ENCODE data around the gene H2BK1.

The H2BK1 gene

GRCh38 chr7:151208253-151208862, 1.9 kb downstream of the H2BK1 start:
- FAIRE-seq (no peak), DNase-seq (ENCODE audit: insufficient read length, low spot score) (no peak)
- TF ChIP-seq, protein P1, sequence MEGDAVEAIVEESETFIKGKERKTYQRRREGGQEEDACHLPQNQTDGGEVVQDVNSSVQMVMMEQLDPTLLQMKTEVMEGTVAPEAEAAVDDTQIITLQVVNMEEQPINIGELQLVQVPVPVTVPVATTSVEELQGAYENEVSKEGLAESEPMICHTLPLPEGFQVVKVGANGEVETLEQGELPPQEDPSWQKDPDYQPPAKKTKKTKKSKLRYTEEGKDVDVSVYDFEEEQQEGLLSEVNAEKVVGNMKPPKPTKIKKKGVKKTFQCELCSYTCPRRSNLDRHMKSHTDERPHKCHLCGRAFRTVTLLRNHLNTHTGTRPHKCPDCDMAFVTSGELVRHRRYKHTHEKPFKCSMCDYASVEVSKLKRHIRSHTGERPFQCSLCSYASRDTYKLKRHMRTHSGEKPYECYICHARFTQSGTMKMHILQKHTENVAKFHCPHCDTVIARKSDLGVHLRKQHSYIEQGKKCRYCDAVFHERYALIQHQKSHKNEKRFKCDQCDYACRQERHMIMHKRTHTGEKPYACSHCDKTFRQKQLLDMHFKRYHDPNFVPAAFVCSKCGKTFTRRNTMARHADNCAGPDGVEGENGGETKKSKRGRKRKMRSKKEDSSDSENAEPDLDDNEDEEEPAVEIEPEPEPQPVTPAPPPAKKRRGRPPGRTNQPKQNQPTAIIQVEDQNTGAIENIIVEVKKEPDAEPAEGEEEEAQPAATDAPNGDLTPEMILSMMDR (IDR thresholded peaks at IDR 0.05; ENCODE audit: insufficient read depth, missing control alignments) = no peak

- TF ChIP-seq, protein P1 (IDR thresholded peaks at IDR 0.05; ENCODE audit: insufficient read depth, missing control alignments) = no peak
- DNase-seq (ENCODE audit: insufficient read length, low spot score) = no peak
- no peak for FAIRE-seq
These were observed 2.5 kb downstream of the H2BK1 start for GRCh38 chr7:151207804-151208203.

DNA sequence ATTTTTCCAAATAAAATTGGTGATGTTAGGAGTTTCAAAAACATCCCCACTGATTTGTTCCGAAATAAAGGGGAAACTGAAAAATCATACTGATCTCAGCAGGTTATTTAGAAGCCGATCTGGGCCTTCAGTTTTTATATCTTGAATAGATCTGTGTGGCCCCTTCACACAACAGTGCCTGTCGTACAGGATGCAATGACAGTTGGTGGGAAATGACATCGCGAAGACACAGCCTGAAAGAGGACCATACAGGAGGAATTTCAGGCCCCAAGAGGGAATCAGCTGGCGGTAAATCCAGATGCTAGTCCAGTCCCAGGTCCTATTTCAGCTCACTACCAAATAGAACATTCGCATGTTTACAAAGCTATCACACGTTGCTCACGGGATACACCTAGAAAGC, 3.0 kb downstream of the H2BK1 start:
- FAIRE-seq (no peak), DNase-seq (ENCODE audit: insufficient read length, low spot score) (no peak)
- TF ChIP-seq, protein P1 (IDR thresholded peaks at IDR 0.05; ENCODE audit: insufficient read depth, missing control alignments) = no peak

DNA sequence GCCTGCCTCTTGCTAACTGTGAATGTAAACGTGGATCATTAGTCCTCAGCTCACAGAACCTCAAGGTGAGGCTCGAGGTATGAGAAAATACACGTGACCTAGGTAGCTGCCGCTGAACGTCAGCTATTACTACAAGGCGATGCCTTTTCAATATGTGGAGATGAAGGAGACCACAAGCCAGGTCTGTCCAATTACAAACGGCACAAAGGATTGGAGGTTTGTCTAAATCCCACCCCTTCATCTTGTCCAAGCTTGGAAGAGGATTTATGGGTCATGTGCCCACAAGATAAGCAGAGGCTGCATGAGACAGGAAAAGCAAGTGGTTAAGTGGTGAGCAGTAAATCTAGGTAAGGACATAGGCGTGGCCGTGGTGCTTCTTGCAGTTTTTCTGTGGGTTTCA, 3.4 kb downstream of the H2BK1 start:
- TF ChIP-seq, protein P1 (IDR thresholded peaks at IDR 0.05; ENCODE audit: insufficient read depth, missing control alignments) = no peak
- FAIRE-seq = no peak
- DNase-seq (ENCODE audit: insufficient read length, low spot score) = no peak

GRCh38 chr7:151205730-151206129, 4.6 kb downstream of the H2BK1 start:
- DNase-seq (ENCODE audit: insufficient read length, low spot score) (no peak), FAIRE-seq (no peak)
- TF ChIP-seq, protein P1 (IDR thresholded peaks at IDR 0.05; ENCODE audit: insufficient read depth, missing control alignments) = no peak

GRCh38 chr7:151204383-151205032, 5.8 kb downstream of the H2BK1 start:
- no peak for FAIRE-seq
- no peak for DNase-seq (ENCODE audit: insufficient read length, low spot score)
- TF ChIP-seq, protein P1 (IDR thresholded peaks at IDR 0.05; ENCODE audit: insufficient read depth, missing control alignments) = no peak

- TF ChIP-seq, protein P1 (IDR thresholded peaks at IDR 0.05; ENCODE audit: insufficient read depth, missing control alignments) = no peak
- FAIRE-seq (no peak), DNase-seq (ENCODE audit: insufficient read length, low spot score) (no peak)
These were observed 7.5 kb downstream of the H2BK1 start for GRCh38 chr7:151202836-151203235.
